Measurements from ENCODE around the gene SARM1.

- no peak for TF ChIP-seq POLR2AphosphoS5 (IDR thresholded peaks at IDR 0.05; ENCODE audit: low read depth, low read length)
- no peak for TF ChIP-seq POLR2A (IDR thresholded peaks at IDR 0.05; ENCODE audit: low read depth, low read length)
- TF ChIP-seq SPI1 (IDR thresholded peaks at IDR 0.05; ENCODE audit: low read depth, low read length): no peak
- TF ChIP-seq TAF1 (IDR thresholded peaks at IDR 0.05; ENCODE audit: low read depth, low read length): no peak
- no peak for TF ChIP-seq POU2F2 (IDR thresholded peaks at IDR 0.05; ENCODE audit: low read depth, low read length)
- no peak for TF ChIP-seq PAX5 (IDR thresholded peaks at IDR 0.05; ENCODE audit: insufficient read depth, low read length, severe bottlenecking)
Measured at GRCh38 chr17:28402844-28403243, 31.4 kb downstream of the SARM1 start.

All from GM12891 (cell line).